Measurements from ENCODE around the gene ROR1. TPM values are rescaled to one million over a fixed set of nuclear protein-coding genes. Genes with fewer than 3 reads are reported as not detected.

The ROR1 gene
- total and polyA plus RNA-seq, 10 of the 15 experiments (the other 5 are each of a cell fraction or from before 2014, with no cell fraction given) = 0.02 to 0.08 (median 0.05) TPM; not detected in 6

DNA sequence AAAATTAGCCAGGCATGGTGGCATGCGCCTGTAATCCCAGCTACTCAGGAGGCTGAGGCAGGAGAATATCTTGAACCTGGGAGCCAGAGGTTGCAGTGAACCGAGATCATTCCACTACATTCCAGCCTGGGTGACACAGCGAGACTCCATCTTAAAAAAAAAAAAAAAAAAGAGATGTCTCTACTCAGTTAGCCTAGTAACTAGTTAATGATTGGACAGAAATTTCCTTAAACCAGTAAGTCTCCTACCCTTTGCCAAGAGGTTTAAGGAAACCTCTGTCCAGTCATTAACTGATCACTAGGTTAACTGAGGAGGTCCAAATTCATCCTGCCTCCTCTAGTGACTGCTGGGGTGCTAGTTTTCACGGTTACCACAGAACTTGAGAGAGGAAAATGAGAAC lies 285.7 kb downstream of the ROR1 start:
- SMC1A ChIA-PET (ENCODE audit: uncharacterized antibody, unreplicated experiment) = no interaction called here
- no peak for TF ChIP-seq MTA3 (IDR thresholded peaks at IDR 0.05; ENCODE audit: borderline replicate concordance, low read length)
- no peak for TF ChIP-seq STAT1 (conservative IDR thresholded peaks at IDR 0.05)
- no peak for TF ChIP-seq CREB1 (IDR thresholded peaks at IDR 0.05; ENCODE audit: low read depth)
- Histone ChIP-seq H3K9ac (ENCODE audit: control insufficient read depth, insufficient read depth, low read length) (no peak overlapping the region), H4K20me1 (ENCODE audit: control insufficient read depth, insufficient read depth) (no peaks in the 10 kb centered on the region), H3K4me3 (no peak overlapping the region), H3K9me3 (replicated peaks; ENCODE audit: control insufficient read depth, insufficient read depth, low read length) (no peaks in the 10 kb centered on the region), H3K79me2 (ENCODE audit: control insufficient read depth, insufficient read depth, low read length) (no peaks in the 10 kb centered on the region), H3K4me1 (ENCODE audit: control insufficient read depth, insufficient read depth, low read length) (no peaks in the 10 kb centered on the region), H2AFZ (ENCODE audit: control insufficient read depth, low read depth, low read length) (no peak overlapping the region), H3K4me2 (ENCODE audit: control insufficient read depth, insufficient read depth) (no peak overlapping the region), H3K36me3 (ENCODE audit: control insufficient read depth in 2 of 2, insufficient read depth in 2 of 2, low read length in 1 of 2) (no peaks in the 10 kb centered on the region), H3K27ac (ENCODE audit: control insufficient read depth, insufficient read depth) (no peak overlapping the region), H3K27me3 (replicated peaks in 1 of 2; ENCODE audit: control insufficient read depth in 2 of 2, insufficient read depth in 2 of 2, low read length in 1 of 2) (peaks cover 2 to 3% of the 10 kb centered on the region in 2 experiments; a peak in 2 of 4 replicates)
- RAD21 ChIA-PET (ENCODE audit: unreplicated experiment) = no interaction called here
- in situ Hi-C loops (cut with MboI) = no loop called here
- POLR2A ChIA-PET = no interaction called here
- ATAC-seq (no peak), DNase-seq (ENCODE audit: low read depth, low spot score) (no peak), FAIRE-seq (no peak)
- 23% methylated on average over 4 of the region's 4 CpGs for WGBS (ENCODE audit: insufficient coverage, insufficient replicate concordance, low lambda C conversion rate, missing lambda C conversion rate)
- intact Hi-C loops (cut with micrococcal nuclease; ENCODE audit: unreplicated experiment) = no loop called here
- CTCF ChIA-PET = interaction anchor here (1.6 kb wide), 1 partner anchor 17 kb away, joined by 4 read pairs; no protein-coding TSS in a partner anchor
- BruUV-seq (replicated peaks) = no TSS peak

GRCh38 chr1:64060611-64061302 lies 286.9 kb downstream of the ROR1 start:
- peaks cover 2 to 3% of the 10 kb centered on the region in 2 experiments; a peak in 2 of 4 replicates for H3K27me3 ChIP-seq (replicated peaks in 1 of 2; ENCODE audit: control insufficient read depth in 2 of 2, insufficient read depth in 2 of 2, low read length in 1 of 2)
- no peaks in the 10 kb centered on the region for H3K79me2 ChIP-seq (ENCODE audit: control insufficient read depth, insufficient read depth, low read length)
- H3K9ac ChIP-seq (ENCODE audit: control insufficient read depth, insufficient read depth, low read length) = no peak overlapping the region
- ATAC-seq = no peak
- FAIRE-seq = no peak
- no peaks in the 10 kb centered on the region for H3K36me3 ChIP-seq (ENCODE audit: control insufficient read depth in 2 of 2, insufficient read depth in 2 of 2, low read length in 1 of 2)
- no peak for DNase-seq (ENCODE audit: low read depth, low spot score)
- BruUV-seq (replicated peaks) = no TSS peak
- ChIA-PET POLR2A (no interaction called here), SMC1A (ENCODE audit: uncharacterized antibody, unreplicated experiment) (no interaction called here), CTCF (interaction anchor here (1.6 kb wide), 1 partner anchor 16 kb away, joined by 4 read pairs; no protein-coding TSS in a partner anchor), RAD21 (ENCODE audit: unreplicated experiment) (interaction anchor here (0.8 kb wide), 1 partner anchor 369 kb away, joined by 4 read pairs; no protein-coding TSS in a partner anchor)
- no peaks in the 10 kb centered on the region for H3K9me3 ChIP-seq (replicated peaks; ENCODE audit: control insufficient read depth, insufficient read depth, low read length)
- TF ChIP-seq TBL1XR1 (IDR thresholded peaks at IDR 0.05; ENCODE audit: low read depth, low read length) (no peak), CEBPB (IDR thresholded peaks at IDR 0.05; ENCODE audit: borderline replicate concordance in 1 of 2, low read depth in 2 of 2, low read length in 2 of 2) (no peak), SMARCA5 (IDR thresholded peaks at IDR 0.05) (no peak), EGR1 (IDR thresholded peaks at IDR 0.05; ENCODE audit: borderline replicate concordance in 1 of 2, low read depth in 2 of 2, low read length in 2 of 2) (no peak), BRCA1 (IDR thresholded peaks at IDR 0.05; ENCODE audit: low read depth, low read length) (no peak), MAX (IDR thresholded peaks at IDR 0.05; ENCODE audit: low read depth, low read length) (no peak)
- intact Hi-C loops (cut with micrococcal nuclease; ENCODE audit: unreplicated experiment) (no loop called here), in situ Hi-C loops (cut with MboI) (no loop called here)
- 0% methylated on average over 2 of the region's 2 CpGs for WGBS (ENCODE audit: insufficient coverage, insufficient replicate concordance, low lambda C conversion rate, missing lambda C conversion rate)
- no peak overlapping the region for H2AFZ ChIP-seq (ENCODE audit: control insufficient read depth, low read depth, low read length)
- no peaks in the 10 kb centered on the region for H4K20me1 ChIP-seq (ENCODE audit: control insufficient read depth, insufficient read depth)
- H3K27ac ChIP-seq (ENCODE audit: control insufficient read depth, insufficient read depth) = no peak overlapping the region
- no peak overlapping the region for H3K4me2 ChIP-seq (ENCODE audit: control insufficient read depth, insufficient read depth)
- H3K4me1 ChIP-seq (ENCODE audit: control insufficient read depth, insufficient read depth, low read length) = no peaks in the 10 kb centered on the region
- no peak overlapping the region for H3K4me3 ChIP-seq
